Measurements from ENCODE around the gene KPNA6. TPM values are rescaled to one million over a fixed set of nuclear protein-coding genes. Genes with fewer than 3 reads are reported as not detected.
"Not testable (repeated sequence)": the region's sequence is repeated elsewhere in the genome, so short reads cannot be mapped to it uniquely, and the experiment has no call there.

Gene KPNA6
- total RNA-seq, 4 donors from 2014 or later, result 35.3 to 51.2 (median 39.1) TPM

GRCh38 chr1:32071758-32072621, 35.9 kb upstream of the KPNA6 start:
- peak; percentile 1 for ATAC-seq (ENCODE audit: low FRiP score)
- no peak for TF ChIP-seq CTCF (IDR thresholded peaks at IDR 0.05)
- no peak for DNase-seq (ENCODE audit: low spot score)

- no peak for TF ChIP-seq CTCF (IDR thresholded peaks at IDR 0.05)
- peak; percentile 94 for ATAC-seq (ENCODE audit: low FRiP score)
- DNase-seq (ENCODE audit: low spot score), result peak; percentile 77
These were observed 35.1 kb upstream of the KPNA6 start, which contains the start of gene TMEM39B for GRCh38 chr1:32072622-32073298. TMEM39B (plus strand) TSS chr1:32072939; CDS start chr1:32073048, 109 bp downstream.

- no peak for TF ChIP-seq CTCF (IDR thresholded peaks at IDR 0.05)
- ATAC-seq (ENCODE audit: low FRiP score), result no peak
These were observed 34.3 kb upstream of the KPNA6 start for GRCh38 chr1:32073299-32074229.

GRCh38 chr1:32074841-32075240, 33.0 kb upstream of the KPNA6 start:
- ATAC-seq (ENCODE audit: low FRiP score) (no peak), DNase-seq (ENCODE audit: low spot score) (no peak)
- TF ChIP-seq CTCF (IDR thresholded peaks at IDR 0.05), result no peak

More at GRCh38 chr1:32073299-32074229, 34.3 kb upstream of the KPNA6 start:
- no peak for DNase-seq (ENCODE audit: low spot score)

GRCh38 chr1:32077451-32077850, 30.4 kb upstream of the KPNA6 start:
- TF ChIP-seq CTCF (IDR thresholded peaks at IDR 0.05), result no peak
- no peak for DNase-seq (ENCODE audit: low spot score)
- no peak for ATAC-seq (ENCODE audit: low FRiP score)

- no peak for ATAC-seq (ENCODE audit: low FRiP score)
- TF ChIP-seq CTCF (IDR thresholded peaks at IDR 0.05), result no peak
These were observed 25.8 kb upstream of the KPNA6 start for GRCh38 chr1:32082022-32082421.

GRCh38 chr1:32086381-32086780, 21.5 kb upstream of the KPNA6 start:
- not testable (repeated sequence) for ATAC-seq (ENCODE audit: low FRiP score); DNase-seq (ENCODE audit: low spot score)

More at GRCh38 chr1:32082022-32082421, 25.8 kb upstream of the KPNA6 start:
- DNase-seq (ENCODE audit: low spot score), result no peak
